AG09319 (cell line): ENCODE data around the gene POU2F3.

ENCODE experiments used
- DNase-seq: peaks from one replicate; pipeline ENCODE4 v3.0.0-alpha.2; 2010; ENCODE audit warnings: low read depth; ENCODE audit errors: extremely low read depth
- TF ChIP-seq, protein P1 (sequence below): IDR thresholded peaks from 2 replicates; pipeline ENCODE4 v1.5.1; 2011; ENCODE audit warnings: low read depth, mild to moderate bottlenecking, inconsistent platforms, low read length, moderate library complexity

Gene POU2F3

GRCh38 chr11:120279502-120279901, 39.6 kb downstream of the POU2F3 start:
- TF ChIP-seq, protein P1, sequence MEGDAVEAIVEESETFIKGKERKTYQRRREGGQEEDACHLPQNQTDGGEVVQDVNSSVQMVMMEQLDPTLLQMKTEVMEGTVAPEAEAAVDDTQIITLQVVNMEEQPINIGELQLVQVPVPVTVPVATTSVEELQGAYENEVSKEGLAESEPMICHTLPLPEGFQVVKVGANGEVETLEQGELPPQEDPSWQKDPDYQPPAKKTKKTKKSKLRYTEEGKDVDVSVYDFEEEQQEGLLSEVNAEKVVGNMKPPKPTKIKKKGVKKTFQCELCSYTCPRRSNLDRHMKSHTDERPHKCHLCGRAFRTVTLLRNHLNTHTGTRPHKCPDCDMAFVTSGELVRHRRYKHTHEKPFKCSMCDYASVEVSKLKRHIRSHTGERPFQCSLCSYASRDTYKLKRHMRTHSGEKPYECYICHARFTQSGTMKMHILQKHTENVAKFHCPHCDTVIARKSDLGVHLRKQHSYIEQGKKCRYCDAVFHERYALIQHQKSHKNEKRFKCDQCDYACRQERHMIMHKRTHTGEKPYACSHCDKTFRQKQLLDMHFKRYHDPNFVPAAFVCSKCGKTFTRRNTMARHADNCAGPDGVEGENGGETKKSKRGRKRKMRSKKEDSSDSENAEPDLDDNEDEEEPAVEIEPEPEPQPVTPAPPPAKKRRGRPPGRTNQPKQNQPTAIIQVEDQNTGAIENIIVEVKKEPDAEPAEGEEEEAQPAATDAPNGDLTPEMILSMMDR, result no peak
- no peak for DNase-seq

DNA sequence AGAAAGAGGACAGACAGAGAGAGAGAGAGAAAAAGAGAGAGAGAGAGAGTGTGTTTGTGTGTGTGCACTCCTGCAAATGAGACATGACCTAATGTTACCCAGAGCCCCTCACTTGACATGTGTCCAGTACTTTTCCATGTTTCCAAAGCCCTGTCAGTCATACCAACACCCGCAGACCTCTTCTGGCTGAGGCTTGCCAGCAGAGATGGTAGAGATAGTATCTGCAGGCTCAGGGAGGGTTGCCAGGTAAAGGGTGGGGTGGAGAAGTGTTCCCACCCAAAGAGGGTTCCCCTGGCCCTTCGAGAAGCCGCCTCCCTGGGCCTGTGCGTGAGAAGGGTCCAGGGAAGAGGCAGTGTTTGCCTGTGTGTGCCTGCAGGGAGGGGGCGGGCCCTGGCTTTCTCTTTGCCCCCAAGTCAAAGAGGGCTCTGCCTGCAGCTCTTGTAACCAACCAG, 40.7 kb downstream of the POU2F3 start:
- TF ChIP-seq, protein P1, result no peak
- DNase-seq, result no peak

DNA sequence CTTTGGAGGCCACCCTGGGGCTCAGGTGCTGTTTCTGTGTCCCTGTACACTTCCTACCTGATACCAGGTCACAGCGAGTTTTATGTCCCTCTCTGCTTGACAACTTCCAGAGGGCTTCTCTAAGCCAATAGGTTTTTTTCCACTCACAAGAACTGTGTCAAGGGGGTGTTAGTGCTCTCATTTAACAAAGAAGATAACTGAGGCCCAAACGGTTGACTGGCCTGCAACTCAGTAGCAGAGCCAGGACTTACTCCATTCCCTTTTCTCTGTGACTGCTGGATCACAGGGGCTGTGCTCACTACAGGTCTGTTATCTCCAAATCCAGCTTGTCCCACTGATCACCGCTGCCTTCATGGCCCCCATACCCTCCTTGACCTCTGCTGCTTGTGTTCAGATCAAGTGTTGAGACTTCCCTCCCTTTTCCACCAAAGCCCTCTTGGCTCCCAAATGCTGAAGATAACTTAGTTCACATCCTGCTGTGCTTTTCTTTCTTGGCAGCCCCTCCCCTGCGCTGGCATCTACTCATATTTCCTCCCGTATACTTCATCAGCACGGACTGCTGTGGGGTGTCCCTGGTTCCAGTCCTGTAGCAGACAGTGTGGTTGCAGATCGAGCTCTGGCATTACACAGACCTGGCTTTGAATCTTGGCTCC, 41.3 kb downstream of the POU2F3 start:
- no peak for DNase-seq
- TF ChIP-seq, protein P1, result no peak

- TF ChIP-seq, protein P1, result no peak
- no peak for DNase-seq
Measured at GRCh38 chr11:120283124-120283523, 43.2 kb downstream of the POU2F3 start.

DNA sequence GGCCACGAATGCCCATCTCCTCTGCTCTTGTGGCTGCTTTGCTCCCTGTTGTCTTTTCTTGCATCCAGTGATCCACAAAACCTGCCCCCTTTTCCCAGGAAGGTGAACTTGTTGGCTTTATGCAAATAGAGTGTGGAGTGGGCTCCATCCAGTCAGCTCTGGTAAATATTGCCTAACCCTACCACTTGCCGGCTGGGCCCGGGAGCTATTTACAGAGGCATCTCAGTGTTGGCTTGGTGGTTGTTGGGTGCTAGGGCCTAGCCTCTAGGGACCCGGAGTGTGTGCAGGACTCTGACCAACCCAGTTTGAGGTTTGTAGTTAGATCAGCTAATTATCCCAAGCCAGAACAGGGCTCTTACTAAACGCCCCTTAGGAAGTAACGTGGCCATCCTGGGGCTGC, 44.3 kb downstream of the POU2F3 start:
- DNase-seq, result no peak
- TF ChIP-seq, protein P1, result no peak

- TF ChIP-seq, protein P1, result no peak
- DNase-seq, result no peak
Measured at GRCh38 chr11:120285256-120285655, 45.3 kb downstream of the POU2F3 start.

DNA sequence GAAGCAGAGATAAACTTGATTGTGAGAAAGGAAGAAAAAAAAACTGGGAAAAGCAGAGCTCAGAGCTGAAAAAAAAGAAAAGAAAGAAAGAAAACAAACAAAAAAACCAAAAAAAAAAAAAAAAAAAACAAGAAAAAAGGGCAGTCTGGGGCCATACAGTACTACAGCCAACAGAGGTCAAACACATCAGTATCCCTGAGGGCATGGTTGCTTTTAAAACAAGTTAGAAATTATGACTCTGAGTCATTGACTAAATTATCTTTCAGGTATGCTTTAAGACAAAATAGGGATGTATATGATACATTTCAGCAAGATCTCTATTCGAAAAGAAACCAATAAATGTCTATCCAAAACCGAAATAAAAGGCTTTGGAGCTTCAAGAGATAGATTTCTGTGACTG, 48.1 kb downstream of the POU2F3 start:
- TF ChIP-seq, protein P1, result no peak
- no peak for DNase-seq
